Left lung (tissue), 10 donors: ENCODE measurements around the gene CFAP90. TPM values are rescaled to one million over a fixed set of nuclear protein-coding genes. Genes with fewer than 3 reads are reported as not detected.

Experiments used
- ATAC-seq: fragments of 200-7000 bp; cut with Tn5 transposase; one replicate; pipeline ENCODE4 v1.9.1; 2020; ENCODE audit warnings: moderate library complexity
- DNase-seq, 4 donors: peaks; one replicate each; pipeline ENCODE4 v3.0.0-alpha.2; 2013 to 2020
- H3K27ac ChIP-seq, 2 donors: fragments of 200-600 bp; sonication (generic) in 1 of 2; one replicate each; pipeline versions ENCODE4 v1.5.0 to v1.8.0; 2020 to 2021
- H3K27me3 ChIP-seq, 2 donors: fragments of 200-600 bp; sonication (generic) in 1 of 2; one replicate each; pipeline versions ENCODE4 v1.5.0 to v1.8.0; 2020 to 2021
- H3K36me3 ChIP-seq, 2 donors: fragments of 200-600 bp; sonication (generic) in 1 of 2; one replicate each; pipeline versions ENCODE4 v1.5.0 to v1.8.0; 2020 to 2021
- H3K4me1 ChIP-seq, 2 donors: fragments of 200-600 bp; one replicate each; pipeline ENCODE4 v1.8.0; 2021
- H3K4me3 ChIP-seq, 2 donors: fragments of 200-600 bp; sonication (generic) in 1 of 2; one replicate each; pipeline versions ENCODE4 v1.5.0 to v1.8.0; 2020 to 2021; ENCODE audit warnings: mild to moderate bottlenecking in 1 of 2
- H3K9me3 ChIP-seq, 2 donors: fragments of 200-600 bp; sonication (generic) in 1 of 2; one replicate each; pipeline versions ENCODE4 v1.5.0 to v1.8.0; 2020 to 2021
- intact Hi-C, 2 donors: fragments of 100-400 bp; cut with DNase I; formaldehyde crosslinking; loops; one replicate each; pipeline versions ENCODE4 v1.11.2 to v1.14.2; 2022
- polyA plus RNA-seq, 6 donors: library from polyadenylated mRNA; unstranded; fragments of 120-200 nt; gene quantifications; one replicate each; pipeline ENCODE4 v1.2.1, GENCODE V29; 2013; ENCODE audit not compliant: insufficient read length in 6 of 6
- total RNA-seq, 2 donors: library from RNA; stranded (reverse); fragmentation: NEBNext Ultra II Directional; extraction: Animal tissue kit (Norgen Biotek cat#: 25700); gene quantifications; one replicate each; pipeline ENCODE4 v1.2.1, GENCODE V29; 2021
- TF ChIP-seq, protein P1 (sequence below), 2 donors: fragments of 200-600 bp; sonication (generic) in 1 of 2; IDR thresholded peaks; one replicate each; pipeline versions ENCODE4 v1.5.0 to v1.8.0; 2021; ENCODE audit warnings: antibody characterized with exemption in 2 of 2
- donor health status: DM: no; HTN: yes; CAD: no.
- donor health status: DM: no; HTN: no; CAD: no.

Gene CFAP90
- total and polyA plus RNA-seq, 8 donors: 0.82 to 10.5 (median 5.9) TPM

DNA sequence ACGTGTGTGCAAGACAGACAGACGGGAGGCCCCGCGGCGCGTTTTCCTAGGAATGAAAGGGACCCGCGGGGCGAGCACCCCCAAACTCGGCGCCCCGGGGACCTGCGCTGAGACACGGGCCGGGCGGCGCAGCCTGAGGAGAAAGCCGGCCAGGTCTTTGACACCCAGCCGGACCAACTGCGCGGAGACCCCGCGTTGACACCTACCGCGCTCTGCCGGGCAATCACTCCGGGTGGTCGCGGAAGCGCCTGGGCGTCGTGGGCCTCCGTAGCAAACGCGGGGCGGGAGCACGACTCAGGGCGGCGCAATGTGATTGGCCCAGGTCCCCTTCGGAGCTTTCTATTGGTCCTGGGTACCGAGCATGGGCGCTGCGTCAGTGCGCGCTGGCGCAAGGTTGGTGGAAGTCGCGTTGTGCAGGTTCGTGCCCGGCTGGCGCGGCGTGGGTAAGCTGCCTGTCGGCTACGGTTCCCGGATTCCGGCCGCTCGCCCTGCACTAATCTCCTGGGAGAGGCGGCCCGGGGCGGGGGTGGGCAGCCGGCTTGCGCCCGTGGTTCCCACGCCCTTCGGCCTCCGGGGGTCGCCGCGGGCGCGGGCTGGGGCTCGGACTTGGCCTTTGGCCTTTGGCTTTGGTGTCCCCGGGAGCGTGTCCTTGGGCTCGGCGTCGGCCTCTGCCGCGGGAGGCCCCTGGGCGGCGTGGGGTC, 18.0 kb upstream of the CFAP90 start, which contains the start of the genes FASTKD3 and MTRR:
FASTKD3 (minus strand) TSS at position 259 of the 701 bp plus-strand sequence. CDS start 948 bp downstream, outside the sequence.
MTRR (plus strand) TSS at position 376 of the 701 bp plus-strand sequence. CDS start 1,647 bp downstream, outside the sequence.
- DNase-seq (peak; percentile 91 to 96 (median 95)), ATAC-seq (peak; percentile 98)
- Histone ChIP-seq H3K4me3 (peak within 1 kb of the TSS; percentile 86 to 90), H3K4me1 (peaks cover 5 to 47% of the 10 kb centered on the region in 2 donors), H3K9me3 (no peaks in the 10 kb centered on the region), H3K27me3 (no peaks in the 10 kb centered on the region), H3K36me3 (peaks cover 0 to 16% of the 10 kb centered on the region in 2 donors), H3K27ac (peak within 1 kb of the TSS; percentile 87 to 92)
- intact Hi-C loops: no loop called here
- TF ChIP-seq, protein P1, sequence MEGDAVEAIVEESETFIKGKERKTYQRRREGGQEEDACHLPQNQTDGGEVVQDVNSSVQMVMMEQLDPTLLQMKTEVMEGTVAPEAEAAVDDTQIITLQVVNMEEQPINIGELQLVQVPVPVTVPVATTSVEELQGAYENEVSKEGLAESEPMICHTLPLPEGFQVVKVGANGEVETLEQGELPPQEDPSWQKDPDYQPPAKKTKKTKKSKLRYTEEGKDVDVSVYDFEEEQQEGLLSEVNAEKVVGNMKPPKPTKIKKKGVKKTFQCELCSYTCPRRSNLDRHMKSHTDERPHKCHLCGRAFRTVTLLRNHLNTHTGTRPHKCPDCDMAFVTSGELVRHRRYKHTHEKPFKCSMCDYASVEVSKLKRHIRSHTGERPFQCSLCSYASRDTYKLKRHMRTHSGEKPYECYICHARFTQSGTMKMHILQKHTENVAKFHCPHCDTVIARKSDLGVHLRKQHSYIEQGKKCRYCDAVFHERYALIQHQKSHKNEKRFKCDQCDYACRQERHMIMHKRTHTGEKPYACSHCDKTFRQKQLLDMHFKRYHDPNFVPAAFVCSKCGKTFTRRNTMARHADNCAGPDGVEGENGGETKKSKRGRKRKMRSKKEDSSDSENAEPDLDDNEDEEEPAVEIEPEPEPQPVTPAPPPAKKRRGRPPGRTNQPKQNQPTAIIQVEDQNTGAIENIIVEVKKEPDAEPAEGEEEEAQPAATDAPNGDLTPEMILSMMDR (IDR thresholded peaks at IDR 0.05): peak in 1 of 2 donors; percentile 14

DNA sequence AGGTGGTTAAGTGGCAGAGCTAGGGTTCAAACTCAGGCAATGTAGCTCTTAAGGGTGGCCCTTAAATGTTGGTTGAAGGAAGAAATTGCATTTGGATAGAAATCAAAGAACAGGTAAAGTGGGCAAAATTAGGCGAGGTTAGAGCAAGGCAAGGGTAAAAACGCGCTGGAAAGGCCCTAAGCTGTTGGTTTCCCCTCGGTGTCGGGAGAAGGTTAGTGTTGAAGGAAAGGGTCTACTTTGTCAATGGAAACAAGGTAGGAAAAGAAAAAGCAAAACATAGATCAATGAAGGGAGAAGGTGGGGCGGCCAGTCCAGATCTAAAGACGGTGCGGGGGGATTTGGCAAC, 17.5 kb upstream of the CFAP90 start:
- H3K36me3 ChIP-seq: peaks cover 0 to 16% of the 10 kb centered on the region in 2 donors
- peak overlapping the region; percentile 87 to 92 for H3K27ac ChIP-seq
- DNase-seq: no peak
- intact Hi-C loops: no loop called here
- peak overlapping the region; percentile 86 to 90 for H3K4me3 ChIP-seq
- peak; percentile 2 for ATAC-seq
- H3K4me1 ChIP-seq: peaks cover 5 to 47% of the 10 kb centered on the region in 2 donors
- TF ChIP-seq, protein P1 (IDR thresholded peaks at IDR 0.05): no peak
- no peaks in the 10 kb centered on the region for H3K27me3 ChIP-seq
- H3K9me3 ChIP-seq: no peaks in the 10 kb centered on the region

DNA sequence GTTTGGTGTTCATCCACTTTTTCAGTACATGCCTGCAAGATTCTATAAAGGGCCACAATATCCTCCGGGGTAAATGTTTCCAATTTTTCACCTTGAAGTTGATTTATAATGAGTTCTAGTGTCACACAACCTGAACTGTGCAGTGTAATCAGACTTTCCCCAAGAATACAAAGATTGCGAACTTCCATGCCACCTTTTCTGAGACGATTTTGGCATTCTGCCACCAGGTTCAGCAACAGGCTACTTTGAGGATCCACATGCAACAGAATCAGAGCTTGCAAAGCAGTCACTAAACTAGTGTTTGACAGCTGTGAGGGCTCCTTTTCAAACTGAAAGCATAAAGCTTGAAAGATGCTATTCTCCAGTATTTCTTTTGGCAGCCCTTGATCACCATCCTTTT, 16.3 kb upstream of the CFAP90 start:
- Histone ChIP-seq H3K4me1 (peaks cover 5 to 36% of the 10 kb centered on the region in 2 donors), H3K4me3 (peak overlapping the region in 1 of 2 donors; percentile 86), H3K27ac (no peak overlapping the region), H3K9me3 (no peaks in the 10 kb centered on the region), H3K36me3 (peaks cover 0 to 23% of the 10 kb centered on the region in 2 donors), H3K27me3 (no peaks in the 10 kb centered on the region)
- intact Hi-C loops: no loop called here
- TF ChIP-seq, protein P1 (IDR thresholded peaks at IDR 0.05): no peak
- DNase-seq (no peak), ATAC-seq (no peak)

DNA sequence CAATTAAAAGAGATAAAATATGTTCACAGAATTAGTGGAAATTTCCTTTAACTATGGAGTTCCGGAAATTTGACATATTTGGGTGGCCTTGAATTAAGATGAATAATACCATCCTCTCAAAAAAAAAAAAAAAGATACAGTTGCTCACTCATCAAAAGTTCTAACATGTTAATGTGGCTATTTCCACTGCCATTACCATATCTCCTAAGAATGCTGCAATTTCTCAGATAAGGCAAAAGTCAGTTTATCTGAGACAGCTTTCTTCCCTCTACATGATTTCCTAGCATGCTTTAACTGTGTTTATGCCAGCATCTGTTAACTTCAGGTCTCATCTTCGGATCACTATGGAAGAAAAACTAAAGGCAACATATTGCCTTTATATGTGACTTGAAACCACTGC, 15.3 kb upstream of the CFAP90 start:
- DNase-seq (no peak), ATAC-seq (no peak)
- intact Hi-C loops: no loop called here
- no peak overlapping the region for H3K4me3 ChIP-seq
- H3K9me3 ChIP-seq: no peaks in the 10 kb centered on the region
- H3K27me3 ChIP-seq: no peaks in the 10 kb centered on the region
- H3K36me3 ChIP-seq: peaks cover 0 to 34% of the 10 kb centered on the region in 2 donors
- no peak overlapping the region for H3K27ac ChIP-seq
- peaks cover 5 to 27% of the 10 kb centered on the region in 2 donors for H3K4me1 ChIP-seq
- TF ChIP-seq, protein P1 (IDR thresholded peaks at IDR 0.05): no peak

DNA sequence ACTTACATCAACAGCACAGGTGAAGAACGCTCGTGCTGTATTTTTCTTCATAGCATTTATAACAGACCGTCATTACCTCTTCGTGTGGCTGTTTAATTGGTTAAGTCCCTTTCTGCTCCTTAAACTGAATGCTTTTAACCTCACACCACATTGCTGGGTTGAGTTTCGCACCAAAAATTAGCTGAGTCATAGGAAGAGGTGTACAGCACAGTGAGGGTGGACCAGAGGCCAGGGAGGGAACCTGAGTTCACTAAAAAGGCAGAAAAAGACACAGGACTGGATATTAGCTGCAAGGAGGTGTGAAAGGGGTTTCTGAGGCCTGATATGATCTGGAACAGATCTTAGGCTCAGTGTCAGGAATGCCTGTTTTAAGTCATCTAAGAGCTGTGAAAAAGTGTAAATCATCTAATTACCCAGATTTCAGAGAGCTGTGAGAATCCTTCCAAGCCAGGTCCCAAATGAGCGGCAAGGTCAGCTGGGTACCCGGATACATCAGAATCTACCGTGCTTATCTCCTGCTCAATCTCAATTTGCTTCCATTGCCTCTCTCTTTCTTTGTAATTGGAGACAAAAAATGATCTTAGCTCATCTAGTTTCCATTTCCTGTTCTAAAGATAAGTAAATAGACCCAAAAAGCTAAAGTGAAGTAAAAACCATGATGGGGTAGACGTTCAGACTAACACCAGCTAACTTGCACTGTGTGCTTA, 7.1 kb upstream of the CFAP90 start:
- no peaks in the 10 kb centered on the region for H3K4me1 ChIP-seq
- DNase-seq (no peak), ATAC-seq (no peak)
- H3K9me3 ChIP-seq: no peaks in the 10 kb centered on the region
- H3K27ac ChIP-seq: no peak overlapping the region
- intact Hi-C loops: no loop called here
- TF ChIP-seq, protein P1 (IDR thresholded peaks at IDR 0.05): no peak
- no peak overlapping the region for H3K4me3 ChIP-seq
- peaks cover 0 to 47% of the 10 kb centered on the region in 2 donors for H3K36me3 ChIP-seq
- no peaks in the 10 kb centered on the region for H3K27me3 ChIP-seq
